Inflammatory macrophage treated with lipopolysaccharide for 4 hours (primary cell): ENCODE results near the gene RAP2A.

Source experiments
- DNase-seq: peaks from one replicate; pipeline ENCODE4 v3.0.0-alpha.2; 2020

The RAP2A gene

DNA sequence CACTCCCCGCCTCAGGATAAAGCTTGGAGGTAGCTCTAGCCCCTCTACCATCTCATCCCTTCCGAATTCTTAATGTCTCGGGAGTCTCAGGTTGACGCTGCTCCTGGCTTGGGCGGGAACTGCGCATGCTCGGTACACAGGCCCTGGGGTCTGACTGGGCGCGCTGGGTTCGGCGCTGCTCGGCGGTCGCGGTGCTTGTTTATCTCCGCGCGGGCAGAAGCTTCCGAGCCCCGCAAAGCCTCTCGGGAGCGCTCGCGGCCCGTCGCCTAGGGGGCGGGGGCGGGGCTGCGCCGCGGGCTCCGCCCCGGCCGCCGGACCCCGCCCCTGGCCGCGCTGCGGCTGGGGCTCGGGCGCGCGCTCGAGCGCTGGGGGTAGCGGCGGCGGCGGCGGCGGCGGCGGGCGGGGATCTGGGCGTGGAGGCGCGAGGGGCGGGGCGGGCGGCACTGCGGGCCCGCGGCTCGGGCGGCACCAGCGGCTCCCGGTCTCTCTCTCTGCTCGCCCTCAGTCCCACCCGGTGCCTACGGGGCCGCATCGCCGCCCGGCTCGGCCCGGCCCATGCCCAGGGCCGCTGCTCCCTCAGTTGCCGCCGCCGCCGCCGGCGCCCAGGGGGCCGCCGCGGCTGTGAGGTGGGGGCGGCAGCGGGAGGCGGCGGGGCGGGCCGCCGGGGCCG, at the start of gene RAP2A:
Gene RAP2A (plus strand): TSS at position 443 of the 670 bp plus-strand sequence. CDS start 302 bp downstream, outside the sequence.
- peak; percentile 91 for DNase-seq

- peak; percentile 83 for DNase-seq
Measured at GRCh38 chr13:97384371-97384770, 49.6 kb upstream of the RAP2A start.

DNA sequence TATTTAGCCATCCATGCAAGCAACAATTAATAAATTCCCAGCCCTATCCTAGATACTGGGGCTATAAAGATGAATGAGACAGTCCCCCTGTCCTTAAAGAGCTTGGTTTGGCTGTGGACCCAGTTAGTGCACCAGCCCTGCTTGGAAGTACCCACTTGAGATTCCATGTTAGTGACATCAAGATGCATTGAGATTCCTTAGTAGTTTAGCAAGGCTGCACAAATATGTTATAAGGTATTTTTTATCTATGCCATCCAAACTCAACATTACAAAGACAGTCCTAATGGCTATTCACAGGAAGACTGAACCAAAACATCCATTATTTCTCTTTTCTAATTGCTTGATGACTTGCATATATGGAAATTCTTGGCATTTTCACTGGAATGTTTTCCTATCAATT, 48.8 kb upstream of the RAP2A start:
- no peak for DNase-seq

GRCh38 chr13:97385854-97386253, 48.1 kb upstream of the RAP2A start:
- peak; percentile 49 for DNase-seq

- DNase-seq, result peak; percentile 61
Measured at GRCh38 chr13:97386801-97387484, 47.0 kb upstream of the RAP2A start.

GRCh38 chr13:97387485-97387839, 46.5 kb upstream of the RAP2A start:
- DNase-seq, result peak; percentile 81

DNA sequence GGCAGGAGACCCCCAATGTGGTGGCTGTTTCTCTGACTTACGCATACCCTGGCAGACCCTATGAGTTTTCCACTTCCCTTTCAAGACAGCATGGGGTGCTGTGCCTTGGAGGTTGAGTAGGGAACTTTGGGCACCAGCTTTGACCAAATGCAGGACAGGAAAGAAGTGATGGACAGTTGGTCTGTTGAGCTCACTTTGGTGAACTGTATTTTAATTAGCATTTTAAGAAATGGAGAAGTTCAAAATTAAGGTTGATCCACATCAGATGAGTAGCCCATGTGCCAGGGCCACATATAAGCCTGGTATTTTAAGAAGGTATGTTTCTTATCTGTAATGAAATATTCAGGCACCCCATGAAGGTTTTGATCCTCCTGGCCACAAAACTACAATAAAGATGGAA, 46.1 kb upstream of the RAP2A start:
- DNase-seq, result no peak

GRCh38 chr13:97388373-97388772, 45.6 kb upstream of the RAP2A start:
- DNase-seq, result peak; percentile 16

- peak; percentile 46 for DNase-seq
Measured at GRCh38 chr13:97390941-97391600, 42.9 kb upstream of the RAP2A start.

DNA sequence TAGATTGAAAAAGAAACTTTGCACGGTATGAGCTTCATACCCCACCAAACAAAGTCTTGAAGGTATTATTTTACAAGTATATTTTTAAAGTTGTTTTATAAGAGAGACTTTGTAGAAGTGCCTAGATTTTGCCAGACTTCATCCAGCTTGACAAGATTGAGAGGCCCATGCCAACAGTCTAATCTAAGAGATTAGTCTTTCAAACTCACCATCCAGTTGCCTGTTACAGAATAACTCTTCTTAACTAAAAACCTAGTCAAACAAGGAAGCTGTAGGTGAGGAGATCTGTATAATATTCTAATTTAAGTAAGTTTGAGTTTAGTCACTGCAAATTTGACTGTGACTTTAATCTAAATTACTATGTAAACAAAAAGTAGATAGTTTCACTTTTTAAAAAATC, 41.9 kb upstream of the RAP2A start:
- no peak for DNase-seq

DNA sequence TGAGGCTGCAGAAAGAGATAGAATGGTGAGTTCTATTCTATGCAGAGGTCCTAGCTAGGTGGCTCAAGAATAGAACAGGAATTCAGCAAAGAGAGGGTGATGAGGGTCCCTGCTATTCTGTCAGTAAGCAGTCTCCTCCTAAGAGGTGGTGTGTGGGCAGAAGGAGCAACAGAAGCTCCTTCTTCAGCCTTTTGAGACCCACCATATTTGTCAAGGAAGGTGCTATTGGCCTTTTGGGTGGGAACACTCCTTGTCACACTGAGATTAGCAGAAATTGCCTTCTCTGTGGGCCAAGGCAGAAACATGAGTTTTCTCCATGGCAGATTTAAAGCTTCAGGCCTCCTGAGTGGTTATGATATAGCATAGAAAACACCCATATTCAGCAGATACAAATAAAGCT, 39.4 kb upstream of the RAP2A start:
- no peak for DNase-seq

DNA sequence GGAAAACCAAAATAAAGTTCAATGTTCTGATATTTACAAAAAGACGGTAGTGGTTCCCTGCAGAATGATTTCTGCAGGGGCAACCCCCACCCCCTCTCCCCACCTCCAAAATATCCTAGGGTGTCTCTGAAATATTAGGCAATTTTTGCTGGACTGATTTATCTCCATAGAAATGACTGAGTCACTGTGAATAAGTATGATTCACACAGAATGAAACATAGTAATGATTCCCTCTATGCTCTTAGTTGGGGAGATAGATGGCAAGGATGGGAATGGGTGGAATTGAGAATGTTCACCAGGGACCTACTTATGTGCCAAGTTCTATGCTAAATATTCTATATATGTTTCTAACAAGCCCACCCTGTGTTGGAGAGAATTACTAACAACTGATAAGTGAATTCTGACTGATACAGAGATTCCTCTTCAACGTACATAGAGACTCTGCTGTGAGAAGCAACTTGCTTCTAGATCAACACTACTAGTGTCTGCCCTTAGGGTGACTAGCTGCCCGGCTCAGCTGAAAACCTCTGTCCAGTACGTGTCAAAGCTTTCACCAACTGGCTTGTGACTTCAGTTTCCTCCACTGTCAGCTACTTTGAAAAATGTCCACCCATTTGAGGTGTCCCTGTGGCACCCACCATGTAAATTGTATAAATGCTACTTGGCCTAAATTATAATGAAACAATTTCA, 38.4 kb upstream of the RAP2A start:
- DNase-seq, result peak; percentile 21

- DNase-seq, result no peak
Measured at GRCh38 chr13:97397267-97397666, 36.7 kb upstream of the RAP2A start.

DNA sequence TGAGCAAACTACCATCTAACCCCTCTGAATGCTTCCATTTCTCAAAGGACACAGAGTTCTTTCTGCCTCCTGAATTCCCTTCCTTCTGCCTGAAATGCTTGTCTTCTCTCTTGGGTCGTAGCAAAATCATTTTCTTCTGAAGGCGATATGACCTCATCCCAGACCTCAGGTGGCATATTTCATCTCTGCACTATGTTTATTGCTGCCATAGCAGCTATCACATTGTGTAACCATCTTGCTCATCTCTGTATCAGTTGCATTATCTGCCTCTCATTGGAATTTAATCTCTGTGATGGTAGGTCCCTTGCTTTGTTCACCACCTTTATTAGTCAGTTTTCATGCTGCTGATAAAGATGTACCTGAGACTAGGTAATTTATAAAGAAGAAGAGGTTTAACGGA, 32.5 kb upstream of the RAP2A start:
- DNase-seq, result no peak

GRCh38 chr13:97403893-97404750, 29.8 kb upstream of the RAP2A start:
- no peak for DNase-seq

DNA sequence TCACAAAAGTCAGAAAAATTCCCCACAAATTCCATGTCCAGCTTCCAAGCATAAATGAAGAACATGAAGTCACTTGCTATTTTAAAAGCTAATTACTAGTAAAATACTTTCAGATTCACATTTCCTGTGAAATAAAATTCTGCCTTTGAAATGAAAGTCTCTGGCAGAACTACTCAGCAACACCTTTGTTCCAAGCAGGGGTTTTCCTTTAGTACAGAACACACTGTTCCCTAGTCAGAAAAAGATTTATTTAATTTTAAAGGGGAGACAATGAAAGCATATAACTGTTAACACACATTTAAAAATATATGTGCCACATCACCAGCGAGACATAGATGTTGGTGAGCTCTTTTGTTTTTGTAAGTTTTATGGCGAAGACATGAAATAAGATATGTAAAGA, 26.4 kb upstream of the RAP2A start:
- DNase-seq, result no peak

DNA sequence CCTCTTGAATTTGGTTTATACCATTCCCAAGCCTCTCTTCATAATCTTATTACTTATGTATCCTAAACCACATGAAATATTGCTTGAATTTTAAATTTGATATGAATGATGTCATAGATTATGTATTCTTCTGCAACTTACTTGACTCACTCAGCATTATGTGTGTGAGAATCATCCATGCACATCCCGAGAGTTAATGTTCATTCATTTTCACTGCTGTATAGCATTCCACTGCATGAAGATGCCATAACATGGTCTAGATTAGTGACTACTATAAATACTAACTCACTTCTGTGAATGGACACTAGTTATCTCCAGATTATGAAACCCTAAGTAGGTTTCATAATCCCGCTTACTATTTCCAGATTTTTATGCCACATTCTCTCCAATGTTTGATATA, 25.0 kb upstream of the RAP2A start:
- DNase-seq, result no peak

DNA sequence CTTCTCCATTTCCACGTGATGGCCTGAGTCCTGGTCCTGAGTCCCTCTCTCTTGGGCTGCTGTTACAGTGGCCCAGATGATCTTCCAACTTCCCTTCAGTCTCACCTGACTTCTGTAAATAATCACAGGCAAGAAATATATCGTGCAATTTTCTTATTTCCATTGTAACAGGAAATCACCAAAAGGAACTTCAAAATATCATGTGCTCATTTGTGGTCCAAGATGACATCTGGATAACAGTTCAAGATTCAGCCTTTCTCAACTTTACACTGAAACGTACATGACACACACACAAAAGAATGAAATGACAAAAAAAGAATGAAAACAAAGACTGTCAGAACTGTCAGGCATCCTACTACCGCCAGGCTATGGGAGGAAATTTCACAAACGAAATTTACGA, 22.0 kb upstream of the RAP2A start:
- DNase-seq, result peak; percentile 2

GRCh38 chr13:97413694-97414093, 20.3 kb upstream of the RAP2A start:
- no peak for DNase-seq

DNA sequence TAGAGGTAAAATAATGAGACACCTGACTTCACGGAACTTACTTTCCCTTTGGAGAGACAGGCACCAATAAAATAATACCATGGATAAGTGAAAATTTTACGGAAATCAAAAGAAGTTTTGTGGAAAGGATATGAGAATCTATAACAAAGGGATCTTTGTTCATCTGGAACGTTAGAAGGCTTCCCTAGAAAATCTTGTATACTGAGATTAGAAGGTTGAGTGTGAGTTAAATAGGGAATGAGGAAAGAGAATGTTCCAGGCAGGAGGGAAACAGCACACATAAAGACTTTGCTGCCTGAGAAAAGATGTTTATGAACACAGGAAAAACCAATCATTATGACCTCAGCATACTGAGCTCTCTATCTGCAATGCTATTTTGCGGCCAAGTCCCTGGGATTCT, 19.6 kb upstream of the RAP2A start:
- no peak for DNase-seq

DNA sequence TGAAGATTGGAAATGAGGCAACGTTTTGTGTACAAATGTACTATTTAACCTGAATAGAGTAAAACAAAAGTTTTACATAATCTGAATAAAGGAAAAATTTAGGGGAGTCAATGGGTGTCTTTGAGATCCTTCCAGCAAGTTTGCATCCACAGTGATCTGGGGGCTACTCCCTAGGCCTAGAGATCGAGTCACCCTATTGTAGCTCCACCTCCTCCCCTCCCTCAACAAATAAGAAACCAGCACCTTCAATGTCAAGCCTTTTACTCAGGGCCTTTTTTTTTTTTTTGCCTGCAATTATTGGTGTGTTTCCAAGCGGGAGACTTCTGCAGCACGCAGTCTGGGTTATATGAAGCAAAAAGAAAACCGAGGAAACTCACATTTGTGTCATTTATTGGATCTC, 16.3 kb upstream of the RAP2A start:
- DNase-seq, result no peak
